Neural progenitor cell (in vitro differentiated cells): ENCODE results near the gene CACNA1D.

Experiments used
- CTCF ChIP-seq: fragments of 200-600 bp; sonication (generic); IDR thresholded peaks from 2 replicates; pipeline ENCODE4 v1.5.1; 2017; ENCODE audit warnings: antibody characterized with exemption, mild to moderate bottlenecking
- EZH2 ChIP-seq: fragments of 200-600 bp; sonication (generic); IDR thresholded peaks from 2 replicates; pipeline ENCODE4 v1.6.1; 2017; ENCODE audit warnings: antibody characterized with exemption, mild to moderate bottlenecking, moderate library complexity

- TF ChIP-seq EZH2 (no peak), CTCF (no peak)
Observed at GRCh38 chr3:53590606-53591005, 96.2 kb downstream of the CACNA1D start.
